ENCODE measurements around the gene MACROD1.

Gene MACROD1

GRCh38 chr11:64015510-64015909 is 150.4 kb downstream of the MACROD1 start:
- no peak for DNase-seq (ENCODE audit: low read depth)
- no peak for TF ChIP-seq CTCF (conservative IDR thresholded peaks at IDR 0.05; ENCODE audit: low read length)
- no peak overlapping the region for H3K4me3 ChIP-seq (ENCODE audit: low read length)

- DNase-seq (ENCODE audit: low read depth): no peak
- H3K4me3 ChIP-seq (ENCODE audit: low read length): no peak overlapping the region
- TF ChIP-seq CTCF (conservative IDR thresholded peaks at IDR 0.05; ENCODE audit: low read length): no peak
Measured at GRCh38 chr11:64014356-64014755, 151.6 kb downstream of the MACROD1 start.

GRCh38 chr11:64013141-64013896 is 152.6 kb downstream of the MACROD1 start:
- no peak for DNase-seq (ENCODE audit: low read depth)
- H3K4me3 ChIP-seq (ENCODE audit: low read length): no peak overlapping the region
- no peak for TF ChIP-seq CTCF (conservative IDR thresholded peaks at IDR 0.05; ENCODE audit: low read length)

GRCh38 chr11:64011371-64011770 is 154.5 kb downstream of the MACROD1 start:
- no peak overlapping the region for H3K4me3 ChIP-seq (ENCODE audit: low read length)
- TF ChIP-seq CTCF (conservative IDR thresholded peaks at IDR 0.05; ENCODE audit: low read length): no peak

GRCh38 chr11:64010783-64011182 is 155.1 kb downstream of the MACROD1 start:
- no peak for TF ChIP-seq CTCF (conservative IDR thresholded peaks at IDR 0.05; ENCODE audit: low read length)
- no peak for DNase-seq (ENCODE audit: low read depth)
- no peak overlapping the region for H3K4me3 ChIP-seq (ENCODE audit: low read length)

More at GRCh38 chr11:64011371-64011770, 154.5 kb downstream of the MACROD1 start:
- no peak for DNase-seq (ENCODE audit: low read depth)

DNA sequence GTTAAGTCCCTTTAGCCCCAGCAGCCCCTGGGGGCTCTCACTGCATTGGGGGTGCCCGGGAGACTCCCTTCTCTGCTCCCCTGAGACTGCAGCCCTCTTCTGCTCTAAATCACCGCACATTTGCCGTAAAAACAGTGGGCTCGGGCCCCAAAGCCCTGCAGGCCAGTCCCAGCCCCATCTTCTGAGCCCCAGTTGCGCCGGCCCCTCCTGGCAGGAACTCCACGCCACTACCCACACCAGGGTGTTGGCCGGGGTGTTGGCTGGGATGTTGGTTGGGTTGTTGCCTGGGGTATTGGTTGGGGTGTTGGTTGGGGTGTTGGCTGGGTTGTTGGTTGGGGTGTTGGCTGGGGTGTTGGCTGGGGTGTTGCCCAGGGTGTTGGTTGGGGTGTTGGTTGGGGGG is 156.2 kb downstream of the MACROD1 start:
- no peak for TF ChIP-seq CTCF (conservative IDR thresholded peaks at IDR 0.05; ENCODE audit: low read length)
- no peak overlapping the region for H3K4me3 ChIP-seq (ENCODE audit: low read length)
- DNase-seq (ENCODE audit: low read depth): no peak

DNA sequence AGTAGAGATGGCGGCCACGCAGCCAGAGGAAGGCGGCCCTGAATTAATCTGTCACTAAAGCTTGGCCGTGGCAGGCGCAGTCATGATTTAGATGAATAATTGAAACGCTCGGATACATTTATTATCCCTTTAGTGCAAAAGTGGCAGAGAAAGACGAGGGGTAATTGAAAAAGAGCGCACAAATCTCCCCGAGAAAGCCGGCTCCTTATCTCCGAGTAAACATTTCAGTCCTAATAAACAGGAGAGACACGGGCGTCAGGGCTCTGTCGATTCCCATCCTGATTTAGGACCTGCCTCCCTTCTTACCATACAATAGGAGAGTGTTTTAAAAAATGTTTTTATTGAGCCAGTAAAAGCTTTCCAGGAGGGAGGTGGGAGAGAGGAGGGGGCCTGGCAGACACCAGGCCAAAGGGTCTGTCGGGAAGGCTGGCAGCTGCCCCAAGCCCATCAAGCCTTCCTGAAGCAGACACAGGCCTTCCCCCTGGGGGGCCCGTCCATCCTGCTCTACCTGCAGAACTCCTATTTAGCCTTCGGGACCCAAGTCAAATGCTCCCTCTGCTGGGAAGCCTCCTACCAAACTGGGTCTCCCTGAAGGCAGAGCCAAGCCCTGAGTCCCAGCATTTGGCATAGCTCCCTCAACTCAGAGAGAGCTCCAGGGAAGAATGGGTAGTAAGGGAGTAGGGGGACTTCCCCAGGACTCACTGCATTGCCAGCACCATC is 156.8 kb downstream of the MACROD1 start:
- H3K4me3 ChIP-seq (ENCODE audit: low read length): no peak overlapping the region
- DNase-seq (ENCODE audit: low read depth): no peak
- TF ChIP-seq CTCF (conservative IDR thresholded peaks at IDR 0.05; ENCODE audit: low read length): no peak
